ENCODE data around the gene ZNF644. TPM values are rescaled to one million over a fixed set of nuclear protein-coding genes. Genes with fewer than 3 reads are reported as not detected.

Gene ZNF644
- total RNA-seq, 4 donors from 2014 or later, result 38.2 to 79.3 (median 41.0) TPM

GRCh38 chr1:90969241-90969640, 52.6 kb downstream of the ZNF644 start:
- no peaks in the 10 kb centered on the region for H3K27me3 ChIP-seq
- 91% methylated on average over 3 of the region's 3 CpGs for WGBS
- no peak overlapping the region for H3K27ac ChIP-seq
- TF ChIP-seq POLR2A (IDR thresholded peaks at IDR 0.05) (no peak), CTCF (IDR thresholded peaks at IDR 0.05) (no peak), POLR2AphosphoS5 (IDR thresholded peaks at IDR 0.05) (no peak), EP300 (IDR thresholded peaks at IDR 0.05) (no peak)
- H3K36me3 ChIP-seq, result peaks cover 9% of the 10 kb centered on the region
- no peaks in the 10 kb centered on the region for H3K9me3 ChIP-seq
- no peak for DNase-seq (ENCODE audit: low spot score in 2 of 2)
- H3K4me1 ChIP-seq, result no peaks in the 10 kb centered on the region
- no peak overlapping the region for H3K4me3 ChIP-seq

GRCh38 chr1:90964444-90965035, 57.3 kb downstream of the ZNF644 start:
- no peaks in the 10 kb centered on the region for H3K27me3 ChIP-seq
- no peak overlapping the region for H3K27ac ChIP-seq
- H3K4me3 ChIP-seq, result no peak overlapping the region
- 69% methylated on average over 1 of the region's 1 CpG for WGBS
- H3K4me1 ChIP-seq, result no peaks in the 10 kb centered on the region
- TF ChIP-seq EP300 (IDR thresholded peaks at IDR 0.05) (no peak), CTCF (IDR thresholded peaks at IDR 0.05) (no peak), POLR2AphosphoS5 (IDR thresholded peaks at IDR 0.05) (no peak), POLR2A (IDR thresholded peaks at IDR 0.05) (no peak)
- H3K36me3 ChIP-seq, result no peaks in the 10 kb centered on the region
- no peaks in the 10 kb centered on the region for H3K9me3 ChIP-seq
- no peak for DNase-seq (ENCODE audit: low spot score in 2 of 2)

GRCh38 chr1:90963651-90964050, 58.2 kb downstream of the ZNF644 start:
- Histone ChIP-seq H3K4me3 (no peak overlapping the region), H3K9me3 (no peaks in the 10 kb centered on the region), H3K36me3 (no peaks in the 10 kb centered on the region), H3K4me1 (no peaks in the 10 kb centered on the region), H3K27me3 (no peaks in the 10 kb centered on the region), H3K27ac (no peak overlapping the region)
- 90% methylated on average over 1 of the region's 1 CpG for WGBS
- DNase-seq (ENCODE audit: low spot score in 2 of 2), result no peak
- no peak for TF ChIP-seq POLR2AphosphoS5 (IDR thresholded peaks at IDR 0.05)

GRCh38 chr1:90963236-90963635, 58.6 kb downstream of the ZNF644 start:
- no peaks in the 10 kb centered on the region for H3K4me1 ChIP-seq
- TF ChIP-seq POLR2A (IDR thresholded peaks at IDR 0.05) (no peak), POLR2AphosphoS5 (IDR thresholded peaks at IDR 0.05) (no peak), EP300 (IDR thresholded peaks at IDR 0.05) (no peak), CTCF (IDR thresholded peaks at IDR 0.05) (no peak)
- H3K9me3 ChIP-seq, result no peaks in the 10 kb centered on the region
- no peaks in the 10 kb centered on the region for H3K36me3 ChIP-seq
- H3K27ac ChIP-seq, result no peak overlapping the region
- 92% methylated on average over 2 of the region's 2 CpGs for WGBS
- DNase-seq (ENCODE audit: low spot score in 2 of 2), result no peak
- H3K27me3 ChIP-seq, result no peaks in the 10 kb centered on the region
- no peak overlapping the region for H3K4me3 ChIP-seq

GRCh38 chr1:90959352-90960206, 62.3 kb downstream of the ZNF644 start:
- H3K27me3 ChIP-seq, result no peaks in the 10 kb centered on the region
- WGBS, result 95% methylated on average over 5 of the region's 5 CpGs
- no peaks in the 10 kb centered on the region for H3K36me3 ChIP-seq
- H3K9me3 ChIP-seq, result no peaks in the 10 kb centered on the region
- DNase-seq (ENCODE audit: low spot score in 2 of 2), result no peak
- no peak overlapping the region for H3K27ac ChIP-seq
- TF ChIP-seq POLR2AphosphoS5 (IDR thresholded peaks at IDR 0.05) (no peak), EP300 (IDR thresholded peaks at IDR 0.05) (no peak), CTCF (IDR thresholded peaks at IDR 0.05) (no peak), POLR2A (IDR thresholded peaks at IDR 0.05) (no peak)
- no peaks in the 10 kb centered on the region for H3K4me1 ChIP-seq
- no peak overlapping the region for H3K4me3 ChIP-seq

Measured in suprapubic skin (tissue), 4 donors.